Suprapubic skin (tissue), 4 donors: ENCODE results near the gene OXCT1. TPM values are rescaled to one million over a fixed set of nuclear protein-coding genes. Genes with fewer than 3 reads are reported as not detected.

Experiments used
- DNase-seq, 2 donors: peaks; one replicate each; pipeline ENCODE4 v3.0.0-alpha.2; 2019; ENCODE audit warnings: low spot score in 2 of 2
- H3K27ac ChIP-seq: fragments of 200-600 bp; sonication (generic); one replicate; pipeline ENCODE4 v1.5.1; 2019
- H3K27me3 ChIP-seq: fragments of 200-600 bp; sonication (generic); one replicate; pipeline ENCODE4 v1.5.1; 2019
- H3K36me3 ChIP-seq: fragments of 200-600 bp; sonication (generic); one replicate; pipeline ENCODE4 v1.5.1; 2019
- H3K4me1 ChIP-seq: fragments of 200-600 bp; sonication (generic); one replicate; pipeline ENCODE4 v1.5.1; 2019
- H3K4me3 ChIP-seq: fragments of 200-600 bp; sonication (generic); one replicate; pipeline ENCODE4 v1.5.1; 2019; ENCODE audit warnings: mild to moderate bottlenecking
- H3K9me3 ChIP-seq: fragments of 200-600 bp; sonication (generic); one replicate; pipeline ENCODE4 v1.5.1; 2019
- CTCF ChIP-seq, 2 donors: fragments of 200-600 bp in 1 of 2; fragments of 450-650 bp in 1 of 2; sonication (generic) in 1 of 2; IDR thresholded peaks; one replicate each; pipeline ENCODE4 v1.5.1; 2016 to 2019; ENCODE audit warnings: antibody characterized with exemption in 2 of 2, mild to moderate bottlenecking in 1 of 2, moderate library complexity in 1 of 2
- EP300 ChIP-seq: sonication (generic); formaldehyde crosslinking; IDR thresholded peaks from one replicate; pipeline ENCODE4 v1.6.1; 2017; ENCODE audit warnings: antibody characterized with exemption
- POLR2A ChIP-seq, 2 donors: fragments of 450-650 bp; IDR thresholded peaks; one replicate each; pipeline ENCODE4 v1.6.1; 2017; ENCODE audit warnings: antibody characterized with exemption in 2 of 2, mild to moderate bottlenecking in 2 of 2, moderate library complexity in 2 of 2
- POLR2AphosphoS5 ChIP-seq, 3 donors: sonication (generic); formaldehyde crosslinking; IDR thresholded peaks; one replicate each; pipeline ENCODE4 v1.6.1; 2017; ENCODE audit warnings: antibody characterized with exemption in 3 of 3
- WGBS: methylation state at CpG from one replicate; pipeline ENCODE4 v1.1.5; 2018; 5-methylcytosine and 5-hydroxymethylcytosine counted together
- total RNA-seq, 4 donors: library from RNA; depleted of rRNA; stranded (reverse); fragments of >200 nt; gene quantifications; one replicate each; pipeline ENCODE4 v1.1.0, GENCODE V29; 2016

Gene OXCT1
- 10 to 100 TPM; 17.4 to 71.9 (median 24.7) TPM for total RNA-seq

GRCh38 chr5:41869724-41870626, at the start of gene OXCT1:
Gene OXCT1, minus strand, starts transcription at chr5:41870425. Its CDS starts 67 bp downstream, at chr5:41870358.
- peaks cover 47% of the 10 kb centered on the region for H3K4me1 ChIP-seq
- no peaks in the 10 kb centered on the region for H3K9me3 ChIP-seq
- 0% methylated on average over 17 of the region's 82 CpGs for WGBS
- H3K27ac ChIP-seq = peak within 1 kb of the TSS; percentile 89
- no peaks in the 10 kb centered on the region for H3K27me3 ChIP-seq
- TF ChIP-seq CTCF (IDR thresholded peaks at IDR 0.05) (no peak), EP300 (no peak), POLR2AphosphoS5 (IDR thresholded peaks at IDR 0.05) (peak in 2 of 3 donors; percentile 77 to 93), POLR2A (IDR thresholded peaks at IDR 0.05) (peak in 1 of 2 donors; percentile 76)
- peak; percentile 91 to 94 for DNase-seq
- H3K4me3 ChIP-seq = peak within 1 kb of the TSS; percentile 73
- H3K36me3 ChIP-seq = no peaks in the 10 kb centered on the region

- H3K27ac ChIP-seq = no peak overlapping the region
- no peak overlapping the region for H3K4me3 ChIP-seq
- TF ChIP-seq EP300 = no peak
- no peak for TF ChIP-seq POLR2A (IDR thresholded peaks at IDR 0.05)
- TF ChIP-seq POLR2AphosphoS5 (IDR thresholded peaks at IDR 0.05) = no peak
- no peak for TF ChIP-seq CTCF (IDR thresholded peaks at IDR 0.05)
- 97% methylated on average over 2 of the region's 2 CpGs for WGBS
- no peak for DNase-seq
- peaks cover 54% of the 10 kb centered on the region for H3K36me3 ChIP-seq
- no peaks in the 10 kb centered on the region for H3K27me3 ChIP-seq
- no peaks in the 10 kb centered on the region for H3K9me3 ChIP-seq
- no peaks in the 10 kb centered on the region for H3K4me1 ChIP-seq
These were observed 47.9 kb upstream of the OXCT1 start for GRCh38 chr5:41918105-41918504.

GRCh38 chr5:41908374-41909079, 38.3 kb upstream of the OXCT1 start:
- Histone ChIP-seq H3K4me1 (peaks cover 20% of the 10 kb centered on the region), H3K27ac (no peak overlapping the region), H3K27me3 (no peaks in the 10 kb centered on the region), H3K36me3 (peaks cover 54% of the 10 kb centered on the region), H3K4me3 (no peak overlapping the region), H3K9me3 (no peaks in the 10 kb centered on the region)
- TF ChIP-seq EP300 = no peak
- TF ChIP-seq POLR2A (IDR thresholded peaks at IDR 0.05) = no peak
- no peak for TF ChIP-seq POLR2AphosphoS5 (IDR thresholded peaks at IDR 0.05)
- no peak for TF ChIP-seq CTCF (IDR thresholded peaks at IDR 0.05)
- WGBS = 84% methylated on average over 4 of the region's 4 CpGs
- DNase-seq = no peak

- whole genome bisulfite sequencing = 79% methylated on average over 2 of the region's 2 CpGs
- peaks cover 25% of the 10 kb centered on the region for H3K4me1 ChIP-seq
- H3K27me3 ChIP-seq = no peaks in the 10 kb centered on the region
- H3K4me3 ChIP-seq = no peak overlapping the region
- no peak for DNase-seq
- TF ChIP-seq CTCF (IDR thresholded peaks at IDR 0.05) (no peak), POLR2AphosphoS5 (IDR thresholded peaks at IDR 0.05) (no peak), POLR2A (IDR thresholded peaks at IDR 0.05) (no peak), EP300 (no peak)
- H3K27ac ChIP-seq = no peak overlapping the region
- H3K9me3 ChIP-seq = no peaks in the 10 kb centered on the region
- H3K36me3 ChIP-seq = peaks cover 33% of the 10 kb centered on the region
These were observed 35.9 kb upstream of the OXCT1 start for GRCh38 chr5:41906151-41906550.
